Caco-2 (cell line): ENCODE measurements around the gene DGCR2. TPM values are rescaled to one million over a fixed set of nuclear protein-coding genes. Genes with fewer than 3 reads are reported as not detected.
A peak's percentile ranks its signal among the peaks of the same experiment; 100 is the strongest.

Experiments used
- BruUV-seq: library from RNA; stranded (reverse); fragments of 400-500 nt; replicated peaks from 2 replicates; lab custom pipeline; 2021; lab: Mats Ljungman, UMichigan
- CTCF ChIA-PET: fragments of 300-600 bp; sonication (Branson Sonifier 250); formaldehyde crosslinking; loops from one replicate; lab custom pipeline; 2022; ENCODE audit warnings: antibody characterized with exemption; lab: Charles Lee
- POLR2A ChIA-PET: fragments of 300-600 bp; sonication (Branson Sonifier 250); formaldehyde crosslinking; loops from one replicate; lab custom pipeline; 2022; ENCODE audit warnings: antibody characterized with exemption; lab: Charles Lee
- DNase-seq, 2 experiments: peaks; one replicate each; pipeline versions ENCODE4 v3.0.0 to v3.0.0-alpha.2; 2020 to 2022
- H3K27me3 ChIP-seq: replicated peaks from 2 replicates; pipeline ENCODE4 v1.6.0; 2011; ENCODE audit warnings: low read length; ENCODE audit not compliant: control insufficient read depth, insufficient read depth
- H3K36me3 ChIP-seq: 2 replicates; pipeline ENCODE4 v1.5.1; 2011; ENCODE audit warnings: low read length; ENCODE audit not compliant: control insufficient read depth, insufficient read depth
- H3K4me1 ChIP-seq: fragments of 250-450 bp; sonication (Bioruptor Pico); 2 replicates; pipeline ENCODE4 v1.5.1; 2020; ENCODE audit warnings: mild to moderate bottlenecking
- H3K4me3 ChIP-seq: 2 replicates; pipeline ENCODE4 v1.5.1; 2011; ENCODE audit warnings: low read depth, mild to moderate bottlenecking, control low read depth, low read length
- H3K9me3 ChIP-seq: fragments of 250-450 bp; sonication (Bioruptor Pico); 2 replicates; pipeline ENCODE4 v1.5.1; 2020; ENCODE audit warnings: mild to moderate bottlenecking, moderate library complexity
- H3K27ac Mint-ChIP-seq: one replicate; pipeline ENCODE4 v1.8.0; 2022; ENCODE audit warnings: mixed read lengths; ENCODE audit not compliant: unreplicated experiment
- H3K27me3 Mint-ChIP-seq: one replicate; pipeline ENCODE4 v1.8.0; 2022; ENCODE audit warnings: mixed read lengths; ENCODE audit not compliant: insufficient read depth, unreplicated experiment
- H3K36me3 Mint-ChIP-seq: one replicate; pipeline ENCODE4 v1.8.0; 2022; ENCODE audit warnings: mild to moderate bottlenecking, mixed read lengths; ENCODE audit not compliant: insufficient read depth, unreplicated experiment
- H3K4me1 Mint-ChIP-seq: one replicate; pipeline ENCODE4 v1.8.0; 2022; ENCODE audit warnings: low read depth, mixed read lengths; ENCODE audit not compliant: unreplicated experiment
- H3K4me3 Mint-ChIP-seq: one replicate; pipeline ENCODE4 v1.8.0; 2022; ENCODE audit warnings: mild to moderate bottlenecking, moderate library complexity, mixed read lengths; ENCODE audit not compliant: unreplicated experiment
- H3K9me3 Mint-ChIP-seq: one replicate; pipeline ENCODE4 v1.8.0; 2022; ENCODE audit warnings: mixed read lengths; ENCODE audit not compliant: unreplicated experiment
- intact Hi-C: fragments of 100-400 bp; cut with micrococcal nuclease; formaldehyde crosslinking; loops from one replicate; pipeline ENCODE4 v1.10.0; 2022; ENCODE audit not compliant: unreplicated experiment
- total RNA-seq: library from RNA; stranded (reverse); gene quantifications from 2 replicates; pipeline ENCODE4 v1.2.3, GENCODE V29; 2022
- TF ChIP-seq, protein P1 (sequence below), 2 experiments: fragments of 200-600 bp in 1 of 2; IDR thresholded peaks; 1 replicate in 1 of 2; 2 replicates in 1 of 2; pipeline versions ENCODE4 v1.5.1 to v1.8.0; 2011 to 2022; ENCODE audit warnings: antibody characterized with exemption in 1 of 2, control low read depth in 1 of 2, inconsistent platforms in 1 of 2, low read depth in 1 of 2, low read length in 1 of 2, mild to moderate bottlenecking in 1 of 2, moderate library complexity in 1 of 2; ENCODE audit not compliant: insufficient read depth in 1 of 2, severe bottlenecking in 1 of 2, unreplicated experiment in 1 of 2

DGCR2 gene
- total RNA-seq, 1 experiment from 2014 or later = 67.9 TPM

DNA sequence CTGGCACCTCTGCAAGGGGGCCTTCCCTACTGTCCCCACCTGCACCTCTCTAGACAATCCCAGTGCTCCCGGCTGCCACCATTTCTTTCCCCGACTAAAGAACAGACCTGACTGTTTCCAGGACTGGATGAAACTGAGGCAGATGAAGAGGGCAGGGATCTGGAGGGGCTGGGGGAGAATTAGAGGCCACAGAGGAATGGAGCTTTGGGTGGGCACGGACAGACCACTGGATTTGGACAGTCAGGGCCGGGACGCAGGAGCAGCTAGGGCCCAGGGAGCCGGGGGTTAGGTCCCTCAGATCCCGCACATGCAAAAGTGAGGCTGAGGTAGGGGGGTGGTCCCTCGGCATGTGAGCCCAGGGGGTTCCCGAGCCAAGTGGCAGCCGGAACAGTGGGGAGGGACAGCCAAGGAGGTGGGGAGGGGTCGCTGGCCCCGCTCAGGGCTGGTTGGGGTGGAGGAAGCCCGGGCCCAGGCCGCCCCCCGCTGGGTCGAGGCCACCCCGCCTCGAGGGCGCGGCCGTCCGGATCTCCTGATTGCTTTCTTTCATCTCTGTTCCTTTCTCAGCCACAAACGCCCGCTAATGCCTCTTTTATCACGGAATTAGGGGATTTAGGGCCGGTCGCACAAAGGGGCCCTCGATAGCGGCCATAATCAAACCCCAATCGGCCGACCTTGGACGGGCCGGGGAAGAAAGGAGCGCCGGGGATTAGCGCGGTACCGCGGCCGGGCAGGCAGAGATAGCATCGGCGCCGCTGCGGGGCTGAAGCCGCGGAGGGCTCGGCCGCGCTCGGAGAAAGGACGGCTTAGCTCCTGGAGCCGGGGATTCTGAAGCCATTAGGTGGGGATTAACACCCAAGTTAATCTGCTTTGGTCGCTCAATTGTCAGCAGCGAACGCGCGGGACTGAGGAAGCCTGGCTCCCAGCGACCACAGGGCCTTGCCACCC, 47.1 kb upstream of the DGCR2 start:
- peak overlapping the region; percentile 44 for H3K4me3 Mint-ChIP-seq
- intact Hi-C loops = no loop called here
- Histone ChIP-seq H3K9me3 (peaks cover 4% of the 10 kb centered on the region; the same call in 1 of the 2 replicates), H3K36me3 (peaks cover 2% of the 10 kb centered on the region), H3K4me3 (peak overlapping the region; percentile 24), H3K4me1 (peaks cover 47% of the 10 kb centered on the region), H3K27me3 (no peaks in the 10 kb centered on the region)
- no peak for DNase-seq
- H3K4me1 Mint-ChIP-seq = peaks cover 45% of the 10 kb centered on the region
- BruUV-seq = no TSS peak
- peaks cover 33% of the 10 kb centered on the region for H3K36me3 Mint-ChIP-seq
- POLR2A ChIA-PET = interaction anchor here (1.1 kb wide), 1 partner anchor 25 kb away, joined by 6 read pairs; the partner anchor contains the start of gene ESS2
- TF ChIP-seq, protein P1, sequence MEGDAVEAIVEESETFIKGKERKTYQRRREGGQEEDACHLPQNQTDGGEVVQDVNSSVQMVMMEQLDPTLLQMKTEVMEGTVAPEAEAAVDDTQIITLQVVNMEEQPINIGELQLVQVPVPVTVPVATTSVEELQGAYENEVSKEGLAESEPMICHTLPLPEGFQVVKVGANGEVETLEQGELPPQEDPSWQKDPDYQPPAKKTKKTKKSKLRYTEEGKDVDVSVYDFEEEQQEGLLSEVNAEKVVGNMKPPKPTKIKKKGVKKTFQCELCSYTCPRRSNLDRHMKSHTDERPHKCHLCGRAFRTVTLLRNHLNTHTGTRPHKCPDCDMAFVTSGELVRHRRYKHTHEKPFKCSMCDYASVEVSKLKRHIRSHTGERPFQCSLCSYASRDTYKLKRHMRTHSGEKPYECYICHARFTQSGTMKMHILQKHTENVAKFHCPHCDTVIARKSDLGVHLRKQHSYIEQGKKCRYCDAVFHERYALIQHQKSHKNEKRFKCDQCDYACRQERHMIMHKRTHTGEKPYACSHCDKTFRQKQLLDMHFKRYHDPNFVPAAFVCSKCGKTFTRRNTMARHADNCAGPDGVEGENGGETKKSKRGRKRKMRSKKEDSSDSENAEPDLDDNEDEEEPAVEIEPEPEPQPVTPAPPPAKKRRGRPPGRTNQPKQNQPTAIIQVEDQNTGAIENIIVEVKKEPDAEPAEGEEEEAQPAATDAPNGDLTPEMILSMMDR (IDR thresholded peaks at IDR 0.05; ENCODE audit: insufficient read depth in 1 of 2, low read depth in 1 of 2, low read length in 1 of 2, severe bottlenecking in 1 of 2, unreplicated experiment in 1 of 2) = no peak
- no peaks in the 10 kb centered on the region for H3K9me3 Mint-ChIP-seq
- no peaks in the 10 kb centered on the region for H3K27me3 Mint-ChIP-seq
- no peak overlapping the region for H3K27ac Mint-ChIP-seq
- CTCF ChIA-PET = interaction anchor here (0.6 to 2.0 kb wide), 4 partner anchors 10 to 47 kb away, joined by 3 to 13 read pairs (median 5); partner anchors contain the start of genes DGCR2, ESS2 and SLC25A1

DNA sequence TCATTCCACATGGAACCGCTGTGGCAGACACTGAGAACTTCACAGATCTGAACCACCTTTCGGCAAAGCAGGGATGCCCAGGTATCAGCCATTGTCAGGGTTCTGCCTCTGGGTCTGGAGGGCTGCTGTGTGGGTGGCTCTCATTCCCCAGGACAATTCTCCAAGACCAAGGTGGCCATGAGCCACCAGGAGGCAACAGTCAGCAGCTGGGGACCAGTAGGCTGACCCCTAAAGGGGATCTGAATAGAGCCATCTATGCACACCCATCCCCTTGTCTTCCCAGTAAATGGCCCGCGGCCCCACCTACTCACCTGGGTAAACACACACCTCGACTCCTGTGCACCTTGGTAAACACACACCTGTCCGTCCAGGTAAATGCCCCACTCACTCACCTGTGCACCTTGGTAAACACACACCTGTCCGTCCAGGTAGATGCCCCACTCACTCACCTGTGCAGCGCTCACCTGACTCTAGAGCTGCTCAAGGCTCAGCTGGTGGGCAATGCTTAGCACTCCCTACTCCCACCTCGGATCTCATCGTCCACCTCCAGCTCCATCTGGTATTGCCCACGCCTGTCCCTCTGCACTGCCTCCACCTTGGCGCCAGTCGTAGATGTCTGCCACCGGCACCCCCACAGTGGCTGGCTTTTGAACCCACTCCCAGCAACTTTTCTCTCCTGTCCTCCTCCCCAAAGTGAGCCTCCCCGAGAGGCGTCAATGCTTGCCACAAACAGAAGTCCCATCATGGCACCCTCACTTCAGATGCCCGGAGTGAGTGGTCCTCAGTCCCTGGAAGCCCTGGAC, 46.1 kb upstream of the DGCR2 start:
- Histone ChIP-seq H3K27me3 (no peaks in the 10 kb centered on the region), H3K36me3 (no peaks in the 10 kb centered on the region; the same call in 1 of the 2 replicates), H3K9me3 (peaks cover 5% of the 10 kb centered on the region; the same call in 1 of the 2 replicates), H3K4me3 (no peak overlapping the region), H3K4me1 (peaks cover 38% of the 10 kb centered on the region)
- H3K4me3 Mint-ChIP-seq = peak overlapping the region; percentile 44
- peaks cover 2% of the 10 kb centered on the region for H3K27me3 Mint-ChIP-seq
- no TSS peak for BruUV-seq
- H3K9me3 Mint-ChIP-seq = no peaks in the 10 kb centered on the region
- ChIA-PET CTCF (interaction anchor here (0.6 to 2.0 kb wide), 4 partner anchors 11 to 46 kb away, joined by 3 to 13 read pairs (median 5); partner anchors contain the start of genes DGCR2, ESS2 and SLC25A1), POLR2A (no interaction called here)
- peak; percentile 78 to 85 for DNase-seq
- H3K4me1 Mint-ChIP-seq = peaks cover 42% of the 10 kb centered on the region
- intact Hi-C loops = no loop called here
- TF ChIP-seq, protein P1 (IDR thresholded peaks at IDR 0.05; ENCODE audit: insufficient read depth in 1 of 2, low read depth in 1 of 2, low read length in 1 of 2, severe bottlenecking in 1 of 2, unreplicated experiment in 1 of 2) = peak; percentile 38 to 66
- no peak overlapping the region for H3K27ac Mint-ChIP-seq
- H3K36me3 Mint-ChIP-seq = peaks cover 23% of the 10 kb centered on the region
